ENCODE data around the gene F3. TPM values are rescaled to one million over a fixed set of nuclear protein-coding genes. Genes with fewer than 3 reads are reported as not detected.
"Not testable (repeated sequence)": the region's sequence is repeated elsewhere in the genome, so short reads cannot be mapped to it uniquely, and the experiment has no call there.

F3 gene
- 100 to 1,000 TPM in 1 of 3 donors, 10 to 100 TPM in 2; 66.5 to 115 (median 95.5) TPM for polyA plus RNA-seq

GRCh38 chr1:94541246-94542087, at the start of gene F3:
F3 (minus strand) TSS chr1:94541759; CDS start chr1:94541636, 123 bp downstream.
- peak within 1 kb of the TSS; percentile 65 for H3K27ac ChIP-seq (ENCODE audit: low read depth, low read length)
- WGBS, 3 donors, result 1 to 2% (median 1%) methylated on average over 62 to 94 of the region's 94 CpGs

GRCh38 chr1:94590203-94591137, 48.9 kb upstream of the F3 start:
- 69 to 79% (median 70%) methylated on average over 7 of the region's 7 CpGs for WGBS, 3 donors

GRCh38 chr1:94589728-94590127, 48.2 kb upstream of the F3 start:
- no peak overlapping the region for H3K27ac ChIP-seq (ENCODE audit: low read depth, low read length)
- 91 to 96% (median 96%) methylated on average over 4 of the region's 4 CpGs for WGBS, 3 donors

More at GRCh38 chr1:94590203-94591137, 48.9 kb upstream of the F3 start:
- no peak overlapping the region for H3K27ac ChIP-seq (ENCODE audit: low read depth, low read length)

GRCh38 chr1:94582565-94582964, 41.0 kb upstream of the F3 start:
- H3K27ac ChIP-seq (ENCODE audit: low read depth, low read length), result no peak overlapping the region
- 77 to 98% (median 95%) methylated on average over 2 of the region's 2 CpGs for WGBS, 3 donors

- H3K27ac ChIP-seq (ENCODE audit: low read depth, low read length), result no peak overlapping the region
- 82 to 91% (median 88%) methylated on average over 10 of the region's 10 CpGs for WGBS, 3 donors
Measured at GRCh38 chr1:94580367-94581115, 39.0 kb upstream of the F3 start.

- no peak overlapping the region for H3K27ac ChIP-seq (ENCODE audit: low read depth, low read length)
Measured at GRCh38 chr1:94579876-94580294, 38.3 kb upstream of the F3 start.

GRCh38 chr1:94578856-94579255, 37.3 kb upstream of the F3 start:
- 71 to 87% (median 84%) methylated on average over 2 of the region's 2 CpGs for WGBS, 3 donors
- no peak overlapping the region for H3K27ac ChIP-seq (ENCODE audit: low read depth, low read length)

More at GRCh38 chr1:94579876-94580294, 38.3 kb upstream of the F3 start:
- 50 to 71% (median 67%) methylated on average over 2 of the region's 2 CpGs for WGBS, 3 donors

- not testable (repeated sequence) for H3K27ac ChIP-seq (ENCODE audit: low read depth, low read length)
Measured at GRCh38 chr1:94573917-94574316, 32.4 kb upstream of the F3 start.

GRCh38 chr1:94572780-94573179, 31.2 kb upstream of the F3 start:
- H3K27ac ChIP-seq (ENCODE audit: low read depth, low read length), result no peak overlapping the region
- WGBS, 3 donors, result 86 to 100% (median 98%) methylated on average over 1 of the region's 1 CpG

- not testable (repeated sequence) for H3K27ac ChIP-seq (ENCODE audit: low read depth, low read length)
- 84 to 89% (median 85%) methylated on average over 9 of the region's 9 CpGs for WGBS, 3 donors
Measured at GRCh38 chr1:94570965-94571364, 29.4 kb upstream of the F3 start.

GRCh38 chr1:94568806-94569205, 27.2 kb upstream of the F3 start:
- H3K27ac ChIP-seq (ENCODE audit: low read depth, low read length), result not testable (repeated sequence)
- WGBS, 3 donors, result 74 to 85% (median 81%) methylated on average over 5 of the region's 5 CpGs

GRCh38 chr1:94567975-94568607, 26.5 kb upstream of the F3 start:
- 89 to 100% (median 92%) methylated on average over 2 of the region's 2 CpGs for WGBS, 3 donors
- not testable (repeated sequence) for H3K27ac ChIP-seq (ENCODE audit: low read depth, low read length)

GRCh38 chr1:94566436-94566835, 24.9 kb upstream of the F3 start:
- not testable (repeated sequence) for H3K27ac ChIP-seq (ENCODE audit: low read depth, low read length)
- WGBS, 3 donors, result 64 to 70% (median 66%) methylated on average over 5 of the region's 5 CpGs

- H3K27ac ChIP-seq (ENCODE audit: low read depth, low read length), result no peak overlapping the region
- 92 to 97% (median 96%) methylated on average over 2 of the region's 2 CpGs for WGBS, 3 donors
Measured at GRCh38 chr1:94565901-94566300, 24.3 kb upstream of the F3 start.

- 62 to 84% (median 77%) methylated on average over 12 of the region's 12 CpGs for WGBS, 3 donors
- no peak overlapping the region for H3K27ac ChIP-seq (ENCODE audit: low read depth, low read length)
Measured at GRCh38 chr1:94562519-94563260, 21.1 kb upstream of the F3 start.

- WGBS, 3 donors, result 88 to 93% (median 89%) methylated on average over 1 of the region's 1 CpG
- no peak overlapping the region for H3K27ac ChIP-seq (ENCODE audit: low read depth, low read length)
Measured at GRCh38 chr1:94560333-94560732, 18.8 kb upstream of the F3 start.

- WGBS, 3 donors, result 94 to 100% (median 95%) methylated on average over 1 of the region's 1 CpG
Measured at GRCh38 chr1:94559921-94560320, 18.4 kb upstream of the F3 start.

More at GRCh38 chr1:94559921-94560320, 18.4 kb upstream of the F3 start:
- H3K27ac ChIP-seq (ENCODE audit: low read depth, low read length), result no peak overlapping the region

Measured in adipose tissue (tissue), 3 donors.